ENCODE measurements around the gene DAB2IP.

Gene DAB2IP

GRCh38 chr9:121729769-121730562 is 78.5 kb downstream of the DAB2IP start:
- no peak for TF ChIP-seq CTCF (IDR thresholded peaks at IDR 0.05; ENCODE audit: low read length, missing control alignments)
- no peak overlapping the region for H3K4me3 ChIP-seq (replicated peaks; ENCODE audit: low read depth, low read length)
- no peak for DNase-seq (ENCODE audit: low read depth)

GRCh38 chr9:121731090-121731489 is 79.7 kb downstream of the DAB2IP start:
- no peak for DNase-seq (ENCODE audit: low read depth)
- no peak overlapping the region for H3K4me3 ChIP-seq (replicated peaks; ENCODE audit: low read depth, low read length)
- TF ChIP-seq CTCF (IDR thresholded peaks at IDR 0.05; ENCODE audit: low read length, missing control alignments) = no peak

- no peak overlapping the region for H3K4me3 ChIP-seq (replicated peaks; ENCODE audit: low read depth, low read length)
- no peak for DNase-seq (ENCODE audit: low read depth)
- no peak for TF ChIP-seq CTCF (IDR thresholded peaks at IDR 0.05; ENCODE audit: low read length, missing control alignments)
Measured at GRCh38 chr9:121731919-121732318, 80.5 kb downstream of the DAB2IP start.

GRCh38 chr9:121732389-121732788 is 81.0 kb downstream of the DAB2IP start:
- DNase-seq (ENCODE audit: low read depth) = no peak
- TF ChIP-seq CTCF (IDR thresholded peaks at IDR 0.05; ENCODE audit: low read length, missing control alignments) = no peak
- H3K4me3 ChIP-seq (replicated peaks; ENCODE audit: low read depth, low read length) = no peak overlapping the region

- no peak for DNase-seq (ENCODE audit: low read depth)
- TF ChIP-seq CTCF (IDR thresholded peaks at IDR 0.05; ENCODE audit: low read length, missing control alignments) = no peak
- no peak overlapping the region for H3K4me3 ChIP-seq (replicated peaks; ENCODE audit: low read depth, low read length)
Measured at GRCh38 chr9:121732886-121733285, 81.5 kb downstream of the DAB2IP start.

GRCh38 chr9:121734465-121734864 is 83.0 kb downstream of the DAB2IP start:
- no peak for DNase-seq (ENCODE audit: low read depth)
- TF ChIP-seq CTCF (IDR thresholded peaks at IDR 0.05; ENCODE audit: low read length, missing control alignments) = no peak
- no peak overlapping the region for H3K4me3 ChIP-seq (replicated peaks; ENCODE audit: low read depth, low read length)

All from fibroblast of pulmonary artery (primary cell).